Stimulated activated effector memory CD8-positive, alpha-beta T cell treated with anti-CD3 and anti-CD28 coated beads, Interleukin-12 subunit alpha, Interleukin-12 subunit beta, amount 100 ng/mL, for 72 hours (primary cell): ENCODE results near the gene CNTN1.

Experiments
- ATAC-seq: fragments of 150-1000 bp; cut with Tn5 transposase; 2 replicates; pipeline ENCODE4 v1.10.0; 2021
- DNase-seq, 2 donors: peaks; one replicate each; pipeline ENCODE4 v3.0.0; 2021 to 2022; ENCODE audit warnings: low spot score in 2 of 2
- H3K27ac Mint-ChIP-seq: one replicate; pipeline ENCODE4 v1.8.0; 2022; ENCODE audit warnings: mild to moderate bottlenecking, mixed read lengths
- H3K36me3 Mint-ChIP-seq: one replicate; pipeline ENCODE4 v1.8.0; 2022; ENCODE audit warnings: mild to moderate bottlenecking, mixed read lengths
- H3K4me1 Mint-ChIP-seq: one replicate; pipeline ENCODE4 v1.8.0; 2022; ENCODE audit warnings: mixed read lengths
- H3K4me3 Mint-ChIP-seq: one replicate; pipeline ENCODE4 v1.8.0; 2022; ENCODE audit warnings: mild to moderate bottlenecking, mixed read lengths
- H3K9me3 Mint-ChIP-seq: one replicate; pipeline ENCODE4 v1.8.0; 2022; ENCODE audit warnings: mixed read lengths

Gene CNTN1

DNA sequence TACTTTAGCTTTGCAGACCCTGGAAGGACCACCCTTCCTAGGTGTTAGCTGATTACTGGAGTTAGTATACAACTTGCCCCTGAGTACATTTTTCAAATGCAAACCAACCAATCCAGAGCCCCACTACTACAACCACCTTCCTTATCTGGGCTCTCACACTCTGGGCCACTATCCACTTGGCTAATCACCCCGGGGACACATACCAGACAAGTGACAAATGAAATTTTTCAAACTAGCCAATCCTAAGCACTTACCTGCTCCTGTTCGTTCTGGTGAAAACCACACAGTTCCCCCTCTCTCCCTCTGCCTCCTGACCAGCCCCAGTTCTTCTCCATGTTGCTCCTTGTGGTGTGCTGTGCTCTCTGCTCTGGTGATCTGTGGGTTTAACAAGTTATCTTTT lies 140.4 kb downstream of the CNTN1 start:
- DNase-seq, result no peak
- Mint-ChIP-seq H3K36me3 (no peaks in the 10 kb centered on the region), H3K4me3 (no peak overlapping the region), H3K4me1 (no peaks in the 10 kb centered on the region), H3K27ac (no peak overlapping the region), H3K9me3 (peaks cover 8% of the 10 kb centered on the region)
- ATAC-seq, result peak; percentile 37

GRCh38 chr12:40833818-40834217 lies 141.6 kb downstream of the CNTN1 start:
- H3K4me1 Mint-ChIP-seq, result no peaks in the 10 kb centered on the region
- no peak overlapping the region for H3K4me3 Mint-ChIP-seq
- DNase-seq (no peak), ATAC-seq (no peak)
- H3K36me3 Mint-ChIP-seq, result no peaks in the 10 kb centered on the region
- H3K27ac Mint-ChIP-seq, result no peak overlapping the region
- H3K9me3 Mint-ChIP-seq, result peaks cover 11% of the 10 kb centered on the region

- Mint-ChIP-seq H3K9me3 (peaks cover 12% of the 10 kb centered on the region), H3K27ac (no peak overlapping the region), H3K4me3 (no peak overlapping the region), H3K4me1 (no peaks in the 10 kb centered on the region), H3K36me3 (no peaks in the 10 kb centered on the region)
- DNase-seq, result no peak
- no peak for ATAC-seq
Observed at GRCh38 chr12:40834321-40834720, 142.1 kb downstream of the CNTN1 start.

DNA sequence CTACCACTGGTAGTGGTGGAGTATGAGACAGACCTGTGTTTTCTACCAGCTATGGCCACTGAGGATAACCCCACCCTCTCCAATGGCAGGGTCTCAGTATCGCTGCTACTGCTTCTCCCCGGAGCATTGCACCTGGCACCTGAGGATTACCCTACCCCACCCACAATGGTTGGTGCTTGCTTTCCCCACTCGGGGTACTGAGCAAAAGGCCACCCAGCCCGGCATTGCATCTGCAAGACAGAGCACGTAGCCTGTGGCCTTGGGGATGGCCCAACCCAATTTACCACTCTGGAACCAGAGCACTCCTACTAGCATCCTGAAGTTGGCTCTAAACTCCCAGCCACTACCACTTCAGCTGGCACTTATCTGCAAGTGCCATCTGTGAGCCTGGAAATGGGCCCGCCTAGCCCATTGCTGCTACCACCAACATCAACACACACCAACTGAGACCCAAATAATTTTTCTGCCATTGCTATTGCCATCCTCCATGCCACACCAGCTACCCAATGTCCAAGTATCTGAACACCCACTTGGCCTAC lies 145.7 kb downstream of the CNTN1 start:
- no peak for ATAC-seq
- no peak for DNase-seq

DNA sequence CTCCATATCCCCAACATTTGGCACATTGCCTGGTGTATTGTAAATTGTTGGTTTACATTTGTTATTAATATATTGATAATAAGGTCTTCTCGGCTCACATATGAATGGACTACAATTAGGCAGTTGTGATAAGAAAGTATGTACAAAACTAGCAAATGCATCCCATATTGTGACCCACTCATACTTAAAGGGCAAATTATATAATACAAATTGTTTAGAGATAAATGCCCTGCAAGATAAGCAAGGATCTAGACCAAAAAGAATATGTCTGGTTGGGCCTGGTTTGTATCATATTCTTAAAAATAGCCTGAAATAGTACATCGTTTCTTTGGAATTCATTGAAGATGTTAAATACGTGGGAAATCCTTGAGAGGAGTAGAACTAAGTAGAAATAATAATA lies 151.3 kb downstream of the CNTN1 start:
- ATAC-seq, result no peak
- H3K4me3 Mint-ChIP-seq, result no peak overlapping the region
- H3K4me1 Mint-ChIP-seq, result no peaks in the 10 kb centered on the region
- H3K36me3 Mint-ChIP-seq, result no peaks in the 10 kb centered on the region
- no peak for DNase-seq
- H3K9me3 Mint-ChIP-seq, result peaks cover 13% of the 10 kb centered on the region
- H3K27ac Mint-ChIP-seq, result no peak overlapping the region

More for the DNA sequence above, 145.7 kb downstream of the CNTN1 start:
- Mint-ChIP-seq H3K4me3 (no peak overlapping the region), H3K4me1 (no peaks in the 10 kb centered on the region), H3K27ac (no peak overlapping the region), H3K9me3 (peaks cover 11% of the 10 kb centered on the region), H3K36me3 (no peaks in the 10 kb centered on the region)

DNA sequence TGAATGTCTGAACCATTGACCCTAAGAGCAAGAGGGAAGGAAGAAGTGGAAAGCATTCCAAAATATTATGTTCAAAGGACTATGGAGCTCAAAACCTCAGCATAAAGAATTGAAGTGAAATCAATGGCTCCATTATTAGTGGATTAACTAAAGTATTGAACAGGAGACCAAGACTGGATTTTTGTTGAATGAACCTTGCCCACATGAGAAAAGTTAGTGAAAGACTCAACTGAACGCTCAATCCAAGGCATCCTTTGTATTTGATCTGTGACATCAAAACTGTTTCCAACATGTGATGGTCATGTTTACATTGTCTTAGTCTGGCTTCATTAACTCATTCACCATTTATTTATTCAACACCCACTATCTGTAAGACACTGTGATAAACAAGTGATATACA lies 161.0 kb downstream of the CNTN1 start:
- Mint-ChIP-seq H3K9me3 (peaks cover 7% of the 10 kb centered on the region), H3K27ac (no peak overlapping the region), H3K4me1 (no peaks in the 10 kb centered on the region), H3K4me3 (no peak overlapping the region), H3K36me3 (no peaks in the 10 kb centered on the region)
- no peak for DNase-seq
- no peak for ATAC-seq

DNA sequence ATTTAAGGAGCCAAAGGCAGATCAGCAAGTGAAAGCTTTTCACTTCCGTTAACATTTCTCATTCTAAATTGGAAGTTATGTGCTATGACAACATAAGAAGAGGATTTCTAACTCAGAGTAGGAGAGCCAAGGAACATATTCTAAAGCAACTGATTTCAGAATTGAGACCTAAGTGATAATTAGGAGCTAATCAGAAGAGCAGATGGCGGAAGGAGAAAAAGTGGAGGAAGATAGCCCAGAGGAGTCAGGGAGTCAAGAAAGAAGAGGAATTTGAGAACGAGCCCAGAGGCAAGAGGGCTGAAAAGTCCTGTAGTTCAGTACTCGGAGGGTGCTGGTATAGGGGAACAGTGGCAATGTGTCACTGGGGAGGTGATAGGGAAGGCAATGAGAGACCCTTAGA lies 162.4 kb downstream of the CNTN1 start:
- DNase-seq (no peak), ATAC-seq (no peak)
- H3K9me3 Mint-ChIP-seq, result peaks cover 7% of the 10 kb centered on the region
- no peaks in the 10 kb centered on the region for H3K4me1 Mint-ChIP-seq
- H3K4me3 Mint-ChIP-seq, result no peak overlapping the region
- no peaks in the 10 kb centered on the region for H3K36me3 Mint-ChIP-seq
- H3K27ac Mint-ChIP-seq, result no peak overlapping the region

- no peak overlapping the region for H3K27ac Mint-ChIP-seq
- H3K4me1 Mint-ChIP-seq, result no peaks in the 10 kb centered on the region
- no peaks in the 10 kb centered on the region for H3K36me3 Mint-ChIP-seq
- ATAC-seq, result no peak
- H3K9me3 Mint-ChIP-seq, result peaks cover 11% of the 10 kb centered on the region
- DNase-seq, result no peak
- no peak overlapping the region for H3K4me3 Mint-ChIP-seq
Observed at GRCh38 chr12:40864891-40865290, 172.7 kb downstream of the CNTN1 start.

DNA sequence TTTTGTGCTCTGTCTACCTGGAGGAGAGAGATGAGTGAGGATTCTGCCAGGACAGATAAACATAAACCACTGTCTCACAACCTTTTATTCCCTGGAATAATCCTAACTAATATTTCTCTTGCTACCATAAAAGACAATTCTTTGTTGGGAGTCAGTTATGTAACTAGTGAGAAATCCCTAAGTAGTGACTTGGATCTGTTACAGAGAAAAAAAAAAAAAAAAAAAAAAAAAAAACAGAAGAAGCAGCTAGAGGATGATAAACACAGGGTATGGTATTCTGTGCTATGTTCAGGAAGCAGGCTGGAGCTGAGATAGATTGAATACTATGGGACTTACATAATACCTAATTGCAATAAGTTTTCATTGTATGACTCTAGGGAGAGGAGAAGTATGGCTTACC lies 178.7 kb downstream of the CNTN1 start:
- Mint-ChIP-seq H3K4me3 (no peak overlapping the region), H3K36me3 (no peaks in the 10 kb centered on the region), H3K9me3 (peaks cover 10% of the 10 kb centered on the region), H3K27ac (no peak overlapping the region), H3K4me1 (no peaks in the 10 kb centered on the region)
- DNase-seq, result no peak
- ATAC-seq, result no peak

DNA sequence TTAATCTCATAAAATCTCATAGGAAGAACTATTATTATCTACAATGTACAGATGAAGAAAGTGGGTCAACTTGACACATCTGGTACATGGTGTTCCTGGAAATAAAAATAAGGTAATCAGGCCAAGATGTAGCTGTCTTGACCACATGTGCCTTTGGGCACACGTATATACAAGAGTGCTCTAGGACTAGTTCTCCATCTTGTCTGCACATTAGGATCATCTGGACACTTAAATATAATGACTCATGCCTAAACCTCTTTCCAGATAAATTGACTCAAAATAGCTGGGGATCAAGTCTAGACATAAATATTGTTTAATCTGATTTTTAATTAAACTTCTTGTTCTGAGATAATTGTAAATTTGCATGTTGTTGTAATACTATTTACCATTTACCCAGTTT lies 182.6 kb downstream of the CNTN1 start:
- no peak overlapping the region for H3K4me3 Mint-ChIP-seq
- DNase-seq (no peak), ATAC-seq (no peak)
- H3K4me1 Mint-ChIP-seq, result no peaks in the 10 kb centered on the region
- no peaks in the 10 kb centered on the region for H3K36me3 Mint-ChIP-seq
- no peak overlapping the region for H3K27ac Mint-ChIP-seq
- H3K9me3 Mint-ChIP-seq, result peaks cover 4% of the 10 kb centered on the region

- no peaks in the 10 kb centered on the region for H3K4me1 Mint-ChIP-seq
- ATAC-seq, result no peak
- no peak for DNase-seq
- no peaks in the 10 kb centered on the region for H3K36me3 Mint-ChIP-seq
- H3K4me3 Mint-ChIP-seq, result no peak overlapping the region
- peaks cover 3% of the 10 kb centered on the region for H3K9me3 Mint-ChIP-seq
- no peak overlapping the region for H3K27ac Mint-ChIP-seq
Observed at GRCh38 chr12:40889329-40889728, 197.1 kb downstream of the CNTN1 start.

DNA sequence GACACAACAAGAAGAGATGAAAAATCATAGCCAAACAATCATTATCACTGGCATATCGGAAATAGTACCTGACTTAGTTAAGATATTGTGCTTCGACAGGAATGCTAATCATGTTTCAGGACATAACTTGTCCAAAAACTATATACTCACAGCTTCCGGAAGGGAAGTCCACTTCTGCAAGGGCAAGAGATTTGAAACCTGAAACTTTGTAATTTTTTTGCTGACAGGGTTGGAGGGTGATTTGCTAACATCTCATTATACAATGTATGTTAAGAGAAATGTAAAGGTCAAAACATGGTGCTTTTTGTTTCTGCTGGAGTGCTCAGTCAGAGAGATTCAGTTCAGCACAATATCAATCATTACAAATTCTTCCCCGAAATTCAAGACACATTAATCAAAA lies 200.3 kb downstream of the CNTN1 start:
- DNase-seq (no peak), ATAC-seq (no peak)
- H3K4me3 Mint-ChIP-seq, result no peak overlapping the region
- H3K36me3 Mint-ChIP-seq, result no peaks in the 10 kb centered on the region
- H3K27ac Mint-ChIP-seq, result no peak overlapping the region
- peaks cover 3% of the 10 kb centered on the region for H3K9me3 Mint-ChIP-seq
- H3K4me1 Mint-ChIP-seq, result no peaks in the 10 kb centered on the region

DNA sequence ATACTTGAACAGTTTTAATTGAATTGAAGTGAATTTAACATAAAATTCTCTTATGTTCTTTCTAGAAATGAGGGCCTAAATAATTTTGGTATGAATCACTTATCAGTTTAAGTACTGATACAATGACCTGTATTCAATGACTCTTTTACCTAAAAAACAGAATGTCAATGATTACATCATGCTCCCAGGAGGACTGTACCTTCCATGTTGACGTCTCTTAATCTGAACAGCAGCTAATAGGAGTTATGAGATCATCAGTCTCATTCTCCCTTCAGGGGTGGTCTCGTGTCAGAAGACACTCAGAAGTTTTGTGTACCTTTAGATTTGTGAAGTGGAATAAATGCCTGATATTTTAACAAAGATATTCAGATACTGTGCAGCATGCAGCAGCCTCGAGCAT lies 206.3 kb downstream of the CNTN1 start:
- no peaks in the 10 kb centered on the region for H3K9me3 Mint-ChIP-seq
- no peak for ATAC-seq
- H3K4me3 Mint-ChIP-seq, result no peak overlapping the region
- no peak for DNase-seq
- H3K36me3 Mint-ChIP-seq, result no peaks in the 10 kb centered on the region
- H3K4me1 Mint-ChIP-seq, result no peaks in the 10 kb centered on the region
- H3K27ac Mint-ChIP-seq, result no peak overlapping the region

DNA sequence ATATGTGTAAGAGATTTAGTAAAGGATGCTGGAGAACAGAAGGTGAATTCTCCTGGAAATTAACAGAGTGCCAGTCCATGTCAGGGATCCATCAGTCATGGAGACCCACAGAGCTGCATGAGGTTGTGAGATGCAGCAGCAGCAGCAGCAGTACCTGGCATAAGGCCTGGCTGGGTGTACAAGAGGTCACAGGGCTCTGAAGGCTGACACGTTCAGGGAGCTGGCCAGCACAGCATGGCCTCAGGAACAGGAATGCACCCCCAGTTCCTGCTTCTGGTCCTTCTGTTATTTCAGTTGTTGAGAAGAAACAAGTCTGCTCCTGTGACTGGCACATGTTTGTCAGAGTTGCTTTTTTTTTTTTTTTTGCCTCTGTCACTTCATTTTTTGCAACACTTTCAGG lies 210.8 kb downstream of the CNTN1 start:
- Mint-ChIP-seq H3K4me3 (no peak overlapping the region), H3K27ac (no peak overlapping the region), H3K36me3 (no peaks in the 10 kb centered on the region), H3K4me1 (no peaks in the 10 kb centered on the region), H3K9me3 (no peaks in the 10 kb centered on the region)
- ATAC-seq (peak; percentile 45), DNase-seq (no peak)

- no peak overlapping the region for H3K27ac Mint-ChIP-seq
- no peak overlapping the region for H3K4me3 Mint-ChIP-seq
- peaks cover 2% of the 10 kb centered on the region for H3K9me3 Mint-ChIP-seq
- ATAC-seq (peak; percentile 60), DNase-seq (no peak)
- no peaks in the 10 kb centered on the region for H3K4me1 Mint-ChIP-seq
- H3K36me3 Mint-ChIP-seq, result no peaks in the 10 kb centered on the region
Observed at GRCh38 chr12:40907115-40907527, 214.9 kb downstream of the CNTN1 start.

- ATAC-seq, result no peak
- H3K4me3 Mint-ChIP-seq, result no peak overlapping the region
- no peak for DNase-seq
- H3K4me1 Mint-ChIP-seq, result no peaks in the 10 kb centered on the region
- H3K36me3 Mint-ChIP-seq, result no peaks in the 10 kb centered on the region
- H3K27ac Mint-ChIP-seq, result no peak overlapping the region
- peaks cover 2% of the 10 kb centered on the region for H3K9me3 Mint-ChIP-seq
Observed at GRCh38 chr12:40911676-40912075, 219.4 kb downstream of the CNTN1 start.

DNA sequence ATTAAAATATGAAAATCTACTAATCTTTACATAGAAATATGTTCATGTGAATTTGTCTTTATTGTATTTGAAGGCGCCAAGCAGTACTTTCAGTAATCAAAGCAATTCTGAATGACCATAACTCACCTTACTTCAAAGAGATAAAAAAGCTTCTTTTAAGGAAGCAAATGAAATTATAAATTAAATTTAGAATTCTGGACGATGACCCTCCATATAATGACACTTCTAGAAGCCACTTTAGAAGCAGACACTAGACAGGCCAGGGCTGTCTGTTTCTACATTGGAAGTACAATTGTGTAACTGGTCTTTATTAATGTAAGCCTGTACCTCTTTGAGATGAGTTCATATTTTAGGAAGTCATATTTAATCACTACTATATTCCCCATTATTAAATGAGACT lies 222.9 kb downstream of the CNTN1 start:
- H3K27ac Mint-ChIP-seq, result no peak overlapping the region
- no peak for ATAC-seq
- H3K4me3 Mint-ChIP-seq, result no peak overlapping the region
- no peaks in the 10 kb centered on the region for H3K4me1 Mint-ChIP-seq
- DNase-seq, result no peak
- H3K9me3 Mint-ChIP-seq, result no peaks in the 10 kb centered on the region
- no peaks in the 10 kb centered on the region for H3K36me3 Mint-ChIP-seq
